Neural crest cell (in vitro differentiated cells): ENCODE data around the gene APC. TPM values are rescaled to one million over a fixed set of nuclear protein-coding genes. Genes with fewer than 3 reads are reported as not detected.

Source experiments
- DNase-seq: peaks from one replicate; pipeline ENCODE4 v3.0.0; 2021; ENCODE audit warnings: low read depth, mixed read lengths, low spot score
- H3K27ac Mint-ChIP-seq: one replicate; pipeline ENCODE4 v1.8.0; 2021; ENCODE audit warnings: mild to moderate bottlenecking, mixed read lengths; ENCODE audit not compliant: unreplicated experiment
- H3K27me3 Mint-ChIP-seq: 2 replicates; pipeline ENCODE4 v1.8.0; 2021; ENCODE audit warnings: low read depth, mild to moderate bottlenecking, mixed read lengths
- H3K36me3 Mint-ChIP-seq: 2 replicates; pipeline ENCODE4 v1.8.0; 2021; ENCODE audit warnings: low read depth, mild to moderate bottlenecking, mixed read lengths
- H3K4me1 Mint-ChIP-seq: 2 replicates; pipeline ENCODE4 v1.8.0; 2021; ENCODE audit warnings: mixed read lengths
- H3K4me3 Mint-ChIP-seq: one replicate; pipeline ENCODE4 v1.8.0; 2021; ENCODE audit warnings: mild to moderate bottlenecking, mixed read lengths
- H3K9me3 Mint-ChIP-seq: 2 replicates; pipeline ENCODE4 v1.8.0; 2021; ENCODE audit warnings: mixed read lengths
- CTCF ChIP-seq: fragments of 200-600 bp; sonication (generic); conservative IDR thresholded peaks from 2 replicates; pipeline ENCODE4 v1.5.0; 2021; ENCODE audit warnings: antibody characterized with exemption, mild to moderate bottlenecking
- total RNA-seq: library from RNA; stranded (reverse); gene quantifications from 2 replicates; pipeline ENCODE4 v1.2.1, GENCODE V29; 2021

Gene APC
- total RNA-seq, 1 donor from 2014 or later, result 48.4 TPM

- Mint-ChIP-seq H3K4me1 (peaks cover 36% of the 10 kb centered on the region), H3K4me3 (peak overlapping the region; percentile 97), H3K36me3 (peaks cover 7% of the 10 kb centered on the region), H3K9me3 (peaks cover 6% of the 10 kb centered on the region), H3K27ac (no peak overlapping the region), H3K27me3 (peaks cover 14% of the 10 kb centered on the region)
- TF ChIP-seq CTCF, result no peak
- no peak for DNase-seq
Measured at GRCh38 chr5:112862085-112862484, 124.4 kb downstream of the APC start.

GRCh38 chr5:112863549-112863948 is 125.9 kb downstream of the APC start:
- H3K9me3 Mint-ChIP-seq, result peaks cover 6% of the 10 kb centered on the region
- H3K4me3 Mint-ChIP-seq, result peak overlapping the region; percentile 97
- H3K27me3 Mint-ChIP-seq, result peaks cover 2% of the 10 kb centered on the region
- DNase-seq, result no peak
- peaks cover 7% of the 10 kb centered on the region for H3K36me3 Mint-ChIP-seq
- H3K27ac Mint-ChIP-seq, result no peak overlapping the region
- TF ChIP-seq CTCF, result no peak
- peaks cover 43% of the 10 kb centered on the region for H3K4me1 Mint-ChIP-seq

- peaks cover 43% of the 10 kb centered on the region for H3K4me1 Mint-ChIP-seq
- TF ChIP-seq CTCF, result no peak
- H3K27ac Mint-ChIP-seq, result no peak overlapping the region
- H3K36me3 Mint-ChIP-seq, result peaks cover 12% of the 10 kb centered on the region
- no peak overlapping the region for H3K4me3 Mint-ChIP-seq
- H3K9me3 Mint-ChIP-seq, result peaks cover 4% of the 10 kb centered on the region
- no peak for DNase-seq
- peaks cover 2% of the 10 kb centered on the region for H3K27me3 Mint-ChIP-seq
Measured at GRCh38 chr5:112865128-112865527, 127.4 kb downstream of the APC start.

GRCh38 chr5:112866739-112867138 is 129.1 kb downstream of the APC start:
- no peaks in the 10 kb centered on the region for H3K9me3 Mint-ChIP-seq
- TF ChIP-seq CTCF, result no peak
- peaks cover 33% of the 10 kb centered on the region for H3K4me1 Mint-ChIP-seq
- no peak for DNase-seq
- H3K36me3 Mint-ChIP-seq, result peaks cover 7% of the 10 kb centered on the region
- H3K27me3 Mint-ChIP-seq, result no peaks in the 10 kb centered on the region
- no peak overlapping the region for H3K27ac Mint-ChIP-seq
- no peak overlapping the region for H3K4me3 Mint-ChIP-seq

- H3K9me3 Mint-ChIP-seq, result no peaks in the 10 kb centered on the region
- no peak for TF ChIP-seq CTCF
- no peak overlapping the region for H3K27ac Mint-ChIP-seq
- H3K36me3 Mint-ChIP-seq, result peaks cover 6% of the 10 kb centered on the region
- H3K4me3 Mint-ChIP-seq, result peak overlapping the region; percentile 31
- no peaks in the 10 kb centered on the region for H3K27me3 Mint-ChIP-seq
- no peak for DNase-seq
- peaks cover 26% of the 10 kb centered on the region for H3K4me1 Mint-ChIP-seq
Measured at GRCh38 chr5:112867411-112867810, 129.7 kb downstream of the APC start.

- DNase-seq, result no peak
- no peak overlapping the region for H3K4me3 Mint-ChIP-seq
- no peak overlapping the region for H3K27ac Mint-ChIP-seq
- TF ChIP-seq CTCF, result no peak
- no peaks in the 10 kb centered on the region for H3K27me3 Mint-ChIP-seq
- peaks cover 12% of the 10 kb centered on the region for H3K4me1 Mint-ChIP-seq
- no peaks in the 10 kb centered on the region for H3K9me3 Mint-ChIP-seq
- H3K36me3 Mint-ChIP-seq, result peaks cover 8% of the 10 kb centered on the region
Measured at GRCh38 chr5:112869948-112870347, 132.3 kb downstream of the APC start.
